Thoracic aorta endothelial cell (primary cell): ENCODE results near the gene CACFD1. TPM values are rescaled to one million over a fixed set of nuclear protein-coding genes. Genes with fewer than 3 reads are reported as not detected.

Experiments used
- total RNA-seq: library from RNA; depleted of rRNA; stranded (reverse); fragments of >200 nt; gene quantifications from 2 replicates; pipeline ENCODE4 v1.2.3, GENCODE V29; 2012

CACFD1 gene
- total RNA-seq: 3.0 and 4.9 TPM in 2 replicates

DNA sequence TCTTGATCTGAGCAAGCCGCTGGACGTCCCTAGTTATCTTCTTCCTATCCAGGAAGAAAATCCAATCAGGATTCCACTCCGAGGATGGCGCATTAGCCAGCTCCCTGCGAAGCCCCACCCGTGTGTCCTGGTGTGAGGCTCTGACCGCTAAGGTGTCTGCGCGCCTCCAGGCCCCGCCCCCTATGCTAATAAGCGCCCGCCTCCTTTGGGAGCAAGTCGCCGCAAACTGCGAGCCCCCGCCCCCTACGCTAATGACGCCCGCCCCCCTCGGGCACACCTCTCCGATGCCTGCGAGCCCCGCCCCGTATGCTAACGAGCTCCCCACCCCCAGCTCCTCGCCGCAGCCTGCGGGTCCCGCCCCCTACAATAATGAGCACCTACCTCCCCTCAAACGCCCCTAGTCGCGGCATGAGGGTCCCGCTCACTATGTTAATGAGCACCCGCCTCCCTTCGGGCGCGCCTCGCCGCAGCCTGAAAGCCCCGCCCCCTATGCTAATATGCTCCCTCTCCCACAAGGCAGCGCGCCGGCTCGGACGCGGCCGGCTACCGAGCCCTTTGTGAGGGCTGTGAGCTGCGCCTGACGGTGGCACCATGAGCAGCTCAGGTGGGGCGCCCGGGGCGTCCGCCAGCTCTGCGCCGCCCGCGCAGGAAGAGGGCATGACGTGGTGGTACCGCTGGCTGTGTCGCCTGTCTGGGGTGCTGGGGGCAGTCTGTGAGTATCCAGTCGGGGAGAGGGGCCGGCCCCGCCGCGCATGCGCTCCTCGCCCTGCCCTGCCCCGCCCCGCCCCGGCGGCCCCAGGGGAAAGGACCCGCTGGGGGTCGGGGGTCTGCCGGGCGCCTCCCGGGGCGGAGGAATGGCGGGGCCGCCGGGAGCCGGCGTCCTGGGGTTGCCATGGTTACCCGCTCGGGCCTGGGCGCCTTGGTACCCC lies at the start of gene CACFD1:
Gene CACFD1 (plus strand): TSS at position 503 of the 929 bp plus-strand sequence. CDS start 89 bp downstream, at position 592.

GRCh38 chr9:133417541-133418461 lies 42.0 kb upstream of the CACFD1 start, which contains the start of gene REXO4:
REXO4 (minus strand) TSS chr9:133418010; CDS start chr9:133417844, 166 bp downstream.

DNA sequence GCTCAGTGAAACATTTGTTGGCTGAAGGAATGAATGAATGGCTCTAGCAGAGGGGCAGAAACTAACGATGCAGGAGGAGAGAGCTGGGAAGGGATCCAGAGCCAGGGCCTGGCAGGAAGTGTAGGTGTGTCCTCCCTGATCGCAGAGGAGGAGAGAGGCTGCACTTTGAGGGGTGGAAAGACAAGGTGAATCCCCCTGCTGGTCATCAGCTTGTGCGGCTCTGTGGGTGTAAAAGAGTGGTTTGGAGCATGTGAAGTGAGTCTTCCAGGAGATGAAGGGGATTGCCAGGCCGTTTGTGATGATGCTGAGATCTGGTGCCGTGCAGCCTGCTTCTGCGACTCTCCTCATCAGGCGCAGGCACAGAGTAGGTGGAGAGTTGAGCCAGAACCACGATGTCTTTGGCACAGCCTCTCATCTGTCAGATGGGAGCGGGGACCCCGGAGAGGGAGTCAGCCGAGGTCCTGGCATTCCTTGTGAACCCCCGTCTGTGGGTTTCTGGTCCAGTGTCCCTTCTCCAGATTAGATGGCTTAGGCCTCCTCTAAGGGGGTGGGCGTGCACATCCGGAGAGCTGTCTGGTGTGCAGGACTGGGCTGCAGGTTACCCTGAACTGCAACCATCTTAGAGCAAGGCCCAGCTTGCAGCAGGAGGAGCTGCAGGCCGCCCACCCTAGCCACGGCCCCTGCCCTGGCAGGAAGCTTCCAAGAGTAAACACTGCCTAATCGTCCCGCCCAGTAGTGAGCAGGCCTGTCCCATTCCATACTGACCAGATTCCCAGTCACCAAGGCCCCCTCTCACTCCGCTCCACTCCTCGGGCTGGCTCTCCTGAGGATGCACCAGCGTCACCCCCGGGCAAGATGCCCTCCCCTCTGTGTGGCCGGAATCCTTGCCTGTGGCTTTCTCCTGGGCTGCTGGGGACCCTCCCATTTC lies 37.9 kb upstream of the CACFD1 start, which contains the start of gene ADAMTS13:
Gene ADAMTS13 (plus strand): TSS at position 753 of the 928 bp plus-strand sequence. CDS start 77 bp downstream, at position 830.

GRCh38 chr9:133478851-133479711 lies 19.3 kb downstream of the CACFD1 start, which contains the start of gene SLC2A6:
SLC2A6 (minus strand) TSS chr9:133479099; CDS start chr9:133479059, 40 bp downstream.

Other genes starting within 250 kb of the CACFD1 start
- 0.13 and 0.22 TPM in 2 replicates for gene ABO, start 184.8 kb upstream of the CACFD1 start, total RNA-seq
- gene SURF6, start 123.8 kb upstream of the CACFD1 start, total RNA-seq: 11.0 and 11.3 TPM in 2 replicates
- 13.8 and 19.4 TPM in 2 replicates for gene MED22, start 111.8 kb upstream of the CACFD1 start, total RNA-seq
- gene RPL7A, start 111.8 kb upstream of the CACFD1 start, total RNA-seq: 2,011 and 2,560 TPM in 2 replicates
- 11.3 and 21.5 TPM in 2 replicates for gene SURF1, start 103.5 kb upstream of the CACFD1 start, total RNA-seq
- gene SURF2, start 103.4 kb upstream of the CACFD1 start, total RNA-seq: 10.6 and 14.2 TPM in 2 replicates
- 271 and 325 TPM in 2 replicates for gene SURF4, start 83.9 kb upstream of the CACFD1 start, total RNA-seq
- gene STKLD1, start 83.6 kb upstream of the CACFD1 start, total RNA-seq: 0.57 and 3.1 TPM in 2 replicates
- 18.9 and 24.6 TPM in 2 replicates for gene REXO4, start 42.0 kb upstream of the CACFD1 start, total RNA-seq
- gene ADAMTS13, start 37.6 kb upstream of the CACFD1 start, total RNA-seq: 0.53 and 0.57 TPM in 2 replicates
- gene SLC2A6, start 19.1 kb downstream of the CACFD1 start, total RNA-seq: 19.0 and 33.8 TPM in 2 replicates
- gene MYMK, start 65.0 kb downstream of the CACFD1 start, total RNA-seq: not detected in 2 replicates
- not detected in 2 replicates for gene ADAMTSL2, start 74.7 kb downstream of the CACFD1 start, total RNA-seq
- not detected in 2 replicates for gene FAM163B, start 149.4 kb downstream of the CACFD1 start, total RNA-seq
- gene DBH, start 176.4 kb downstream of the CACFD1 start, total RNA-seq: not detected in 2 replicates